ENCODE measurements around the gene C4orf50. TPM values are rescaled to one million over a fixed set of nuclear protein-coding genes. Genes with fewer than 3 reads are reported as not detected.

C4orf50 gene
- total and polyA plus RNA-seq, 2 of the 8 experiments (the other 6 are each of a cell fraction or from before 2014, with no cell fraction given): 0.08 to 0.22 TPM

- TF ChIP-seq CHD7 (IDR thresholded peaks at IDR 0.05; ENCODE audit: insufficient replicate concordance, low read length): no peak
- TF ChIP-seq HDAC2 (IDR thresholded peaks at IDR 0.05; ENCODE audit: borderline replicate concordance in 1 of 2, low read depth in 2 of 2, low read length in 2 of 2): no peak
- no peak for TF ChIP-seq RFX5 (IDR thresholded peaks at IDR 0.05; ENCODE audit: borderline replicate concordance, low read depth, low read length)
- TF ChIP-seq NANOG (IDR thresholded peaks at IDR 0.05; ENCODE audit: insufficient read depth, low read depth, low read length, poor library complexity, severe bottlenecking): no peak
- TF ChIP-seq MAX (IDR thresholded peaks at IDR 0.05): no peak
- no peak for TF ChIP-seq POLR2A (IDR thresholded peaks at IDR 0.05; ENCODE audit: control extremely low read depth in 1 of 2, low read depth in 2 of 2, low read length in 2 of 2)
- no peak for TF ChIP-seq EGR1 (IDR thresholded peaks at IDR 0.05; ENCODE audit: borderline replicate concordance, low read depth, low read length)
- no peak for TF ChIP-seq YY1 (IDR thresholded peaks at IDR 0.05; ENCODE audit: low read depth, low read length)
- no peak for TF ChIP-seq KDM5A (IDR thresholded peaks at IDR 0.05; ENCODE audit: low read length)
- no peak for TF ChIP-seq TCF12 (IDR thresholded peaks at IDR 0.05; ENCODE audit: low read depth, low read length)
Observed at GRCh38 chr4:5976921-5977320, 41.3 kb downstream of the C4orf50 start (continued).

Data from H1 (cell line).